ENCODE results near the gene MYH14. TPM values are rescaled to one million over a fixed set of nuclear protein-coding genes. Genes with fewer than 3 reads are reported as not detected.

The MYH14 gene
- total and polyA plus RNA-seq, 9 of the 15 experiments (the other 6 are each of a cell fraction or from before 2014, with no cell fraction given): 0.04 to 0.86 (median 0.19) TPM; not detected in 2

DNA sequence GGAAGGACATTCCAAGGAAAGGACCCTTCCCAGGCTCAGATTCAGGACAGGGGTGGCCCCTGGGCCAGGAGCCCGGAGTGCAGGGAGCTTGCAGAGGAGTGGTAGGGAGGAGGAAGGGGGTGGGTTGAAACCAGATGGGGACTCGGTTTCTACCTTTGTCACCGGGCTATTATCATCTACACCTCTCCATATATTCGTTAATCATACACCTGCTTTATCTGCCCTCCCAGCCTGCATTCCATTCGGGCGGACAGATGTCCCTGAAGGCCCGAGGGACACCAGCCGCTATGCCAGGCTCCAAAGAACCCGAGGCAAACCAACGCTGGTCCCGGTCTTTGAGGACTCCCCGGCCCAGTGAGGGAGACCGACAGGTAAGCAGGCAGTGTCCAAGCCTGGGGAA, 15.5 kb upstream of the MYH14 start (continued):
- TF ChIP-seq ZNF239 (CRISPR knock-in tag; IDR thresholded peaks at IDR 0.05) (no peak), HMGN3 (IDR thresholded peaks at IDR 0.05; ENCODE audit: borderline replicate concordance, extremely low read depth, insufficient read length, low read depth, low read length) (no peak), ARHGAP35 (IDR thresholded peaks at IDR 0.05; ENCODE audit: partially characterized antibody) (no peak), FOXM1 (IDR thresholded peaks at IDR 0.05; ENCODE audit: low read depth) (no peak), FOXM1 (CRISPR knock-in tag; IDR thresholded peaks at IDR 0.05; ENCODE audit: low read depth) (no peak), CREB1 (IDR thresholded peaks at IDR 0.05) (no peak), CREB1 (CRISPR knock-in tag; IDR thresholded peaks at IDR 0.05) (no peak)
- TF ChIP-seq, protein P1, sequence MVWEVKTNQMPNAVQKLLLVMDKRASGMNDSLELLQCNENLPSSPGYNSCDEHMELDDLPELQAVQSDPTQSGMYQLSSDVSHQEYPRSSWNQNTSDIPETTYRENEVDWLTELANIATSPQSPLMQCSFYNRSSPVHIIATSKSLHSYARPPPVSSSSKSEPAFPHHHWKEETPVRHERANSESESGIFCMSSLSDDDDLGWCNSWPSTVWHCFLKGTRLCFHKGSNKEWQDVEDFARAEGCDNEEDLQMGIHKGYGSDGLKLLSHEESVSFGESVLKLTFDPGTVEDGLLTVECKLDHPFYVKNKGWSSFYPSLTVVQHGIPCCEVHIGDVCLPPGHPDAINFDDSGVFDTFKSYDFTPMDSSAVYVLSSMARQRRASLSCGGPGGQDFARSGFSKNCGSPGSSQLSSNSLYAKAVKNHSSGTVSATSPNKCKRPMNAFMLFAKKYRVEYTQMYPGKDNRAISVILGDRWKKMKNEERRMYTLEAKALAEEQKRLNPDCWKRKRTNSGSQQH (CRISPR knock-in tag; IDR thresholded peaks at IDR 0.05): no peak

- Histone ChIP-seq H3K4me2 (ENCODE audit: insufficient read depth, low read length) (no peak overlapping the region), H4K20me1 (replicated peaks; ENCODE audit: control insufficient read depth, insufficient read depth, low read length) (no peaks in the 10 kb centered on the region), H3K9me1 (ENCODE audit: control insufficient read depth, insufficient read depth, low read length) (no peaks in the 10 kb centered on the region), H3K27ac (ENCODE audit: extremely low read depth, low read depth, low read length) (no peak overlapping the region), H2AFZ (ENCODE audit: low read depth, low read length) (no peak overlapping the region), H3K27me3 (ENCODE audit: control insufficient read depth in 2 of 2, insufficient read depth in 2 of 2, low read length in 2 of 2) (peaks cover 11 to 44% of the 10 kb centered on the region in 2 experiments; a peak in 4 of 5 replicates), H3K4me3 (no peak overlapping the region), H3K9ac (ENCODE audit: insufficient read depth in 1 of 2, low read depth in 2 of 2, low read length in 2 of 2) (no peak overlapping the region), H3K4me1 (replicated peaks in 1 of 2; ENCODE audit: control insufficient read depth in 2 of 2, insufficient read depth in 2 of 2, low read length in 2 of 2) (no peaks in the 10 kb centered on the region; a peak in 1 of 5 replicates), H3K79me2 (ENCODE audit: control insufficient read depth, insufficient read depth, low read length) (no peaks in the 10 kb centered on the region), H3K36me3 (ENCODE audit: control insufficient read depth, insufficient read depth, low read length) (no peaks in the 10 kb centered on the region), H3K9me3 (replicated peaks; ENCODE audit: control insufficient read depth, insufficient read depth, low read depth, low read length) (no peaks in the 10 kb centered on the region)
- intact Hi-C loops (cut with micrococcal nuclease): no loop called here
- TF ChIP-seq CREM (IDR thresholded peaks at IDR 0.05; ENCODE audit: low read depth) (no peak), DMBX1 (CRISPR knock-in tag; IDR thresholded peaks at IDR 0.05; ENCODE audit: borderline replicate concordance) (no peak), CREB1 (IDR thresholded peaks at IDR 0.05) (no peak), CREB1 (CRISPR knock-in tag; IDR thresholded peaks at IDR 0.05) (no peak), ZNF175 (CRISPR knock-in tag; IDR thresholded peaks at IDR 0.05; ENCODE audit: low read depth) (no peak), TARDBP (IDR thresholded peaks at IDR 0.05) (no peak), PTRF (tag; IDR thresholded peaks at IDR 0.05) (no peak), SMAD1 (IDR thresholded peaks at IDR 0.05; ENCODE audit: low read depth, low read length, partially characterized antibody) (no peak), ARID1B (IDR thresholded peaks at IDR 0.05) (no peak), ZNF143 (CRISPR knock-in tag; IDR thresholded peaks at IDR 0.05) (no peak), BHLHE40 (IDR thresholded peaks at IDR 0.05; ENCODE audit: low read length) (no peak), L3MBTL2 (IDR thresholded peaks at IDR 0.05) (no peak)
- TF ChIP-seq, protein P2, sequence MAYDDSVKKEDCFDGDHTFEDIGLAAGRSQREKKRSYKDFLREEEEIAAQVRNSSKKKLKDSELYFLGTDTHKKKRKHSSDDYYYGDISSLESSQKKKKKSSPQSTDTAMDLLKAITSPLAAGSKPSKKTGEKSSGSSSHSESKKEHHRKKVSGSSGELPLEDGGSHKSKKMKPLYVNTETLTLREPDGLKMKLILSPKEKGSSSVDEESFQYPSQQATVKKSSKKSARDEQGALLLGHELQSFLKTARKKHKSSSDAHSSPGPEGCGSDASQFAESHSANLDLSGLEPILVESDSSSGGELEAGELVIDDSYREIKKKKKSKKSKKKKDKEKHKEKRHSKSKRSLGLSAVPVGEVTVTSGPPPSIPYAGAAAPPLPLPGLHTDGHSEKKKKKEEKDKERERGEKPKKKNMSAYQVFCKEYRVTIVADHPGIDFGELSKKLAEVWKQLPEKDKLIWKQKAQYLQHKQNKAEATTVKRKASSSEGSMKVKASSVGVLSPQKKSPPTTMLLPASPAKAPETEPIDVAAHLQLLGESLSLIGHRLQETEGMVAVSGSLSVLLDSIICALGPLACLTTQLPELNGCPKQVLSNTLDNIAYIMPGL (CRISPR knock-in tag; IDR thresholded peaks at IDR 0.05): no peak
- TF ChIP-seq, protein P3, sequence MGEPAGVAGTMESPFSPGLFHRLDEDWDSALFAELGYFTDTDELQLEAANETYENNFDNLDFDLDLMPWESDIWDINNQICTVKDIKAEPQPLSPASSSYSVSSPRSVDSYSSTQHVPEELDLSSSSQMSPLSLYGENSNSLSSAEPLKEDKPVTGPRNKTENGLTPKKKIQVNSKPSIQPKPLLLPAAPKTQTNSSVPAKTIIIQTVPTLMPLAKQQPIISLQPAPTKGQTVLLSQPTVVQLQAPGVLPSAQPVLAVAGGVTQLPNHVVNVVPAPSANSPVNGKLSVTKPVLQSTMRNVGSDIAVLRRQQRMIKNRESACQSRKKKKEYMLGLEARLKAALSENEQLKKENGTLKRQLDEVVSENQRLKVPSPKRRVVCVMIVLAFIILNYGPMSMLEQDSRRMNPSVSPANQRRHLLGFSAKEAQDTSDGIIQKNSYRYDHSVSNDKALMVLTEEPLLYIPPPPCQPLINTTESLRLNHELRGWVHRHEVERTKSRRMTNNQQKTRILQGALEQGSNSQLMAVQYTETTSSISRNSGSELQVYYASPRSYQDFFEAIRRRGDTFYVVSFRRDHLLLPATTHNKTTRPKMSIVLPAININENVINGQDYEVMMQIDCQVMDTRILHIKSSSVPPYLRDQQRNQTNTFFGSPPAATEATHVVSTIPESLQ (CRISPR knock-in tag; IDR thresholded peaks at IDR 0.05): no peak
- no peak for ATAC-seq
- FAIRE-seq: no peak
- WGBS (ENCODE audit: insufficient coverage, low coverage, missing lambda C conversion rate): 1% methylated on average over 8 of the region's 8 CpGs
- in situ Hi-C loops (cut with MboI): no loop called here
- no TSS peak for BruUV-seq (replicated peaks)
- POLR2A ChIA-PET: no interaction called here
- DNase-seq (ENCODE audit: extremely low read depth in 1 of 4, low spot score in 3 of 4): no peak
- CTCF ChIA-PET (ENCODE audit: low intra/inter-chr PET ratio): no interaction called here
Observed at GRCh38 chr19:50189331-50189730, 14.1 kb upstream of the MYH14 start.

All from K562 (cell line).